H1 (cell line): ENCODE results near the gene COL8A2. TPM values are rescaled to one million over a fixed set of nuclear protein-coding genes. Genes with fewer than 3 reads are reported as not detected.

Experiments used
- CTCF ChIA-PET: fragments of 300-600 bp; sonication (Branson Sonifier 250); formaldehyde crosslinking; loops from one replicate; lab custom pipeline; 2021; ENCODE audit not compliant: partially characterized antibody; lab: Charles Lee
- POLR2A ChIA-PET: fragments of 300-600 bp; sonication (Branson Sonifier 250); formaldehyde crosslinking; loops from one replicate; lab custom pipeline; 2021; ENCODE audit warnings: inconsistent platforms; ENCODE audit not compliant: partially characterized antibody; lab: Charles Lee
- DNase-seq, 2 experiments: peaks; one replicate each; pipeline versions ENCODE4 v3.0.0 to v3.0.0-alpha.2; 2010 to 2022; ENCODE audit warnings: low spot score in 2 of 2, low read depth in 1 of 2, mixed read lengths in 1 of 2
- FAIRE-seq: peaks from 2 replicates; lab custom pipeline; 2011; peaks lifted over from hg19 to GRCh38; lab: Jason Lieb, UNC
- H2AFZ ChIP-seq: 2 replicates; pipeline ENCODE4 v1.8.1; 2012; ENCODE audit warnings: low read length, inconsistent platforms
- H2AK5ac ChIP-seq: 2 replicates; pipeline ENCODE4 v1.6.1; 2013; ENCODE audit warnings: low read depth, low read length
- H2BK120ac ChIP-seq: replicated peaks from 2 replicates; pipeline ENCODE3; 2013; ENCODE audit warnings: low read depth, low read length, inconsistent platforms
- H2BK12ac ChIP-seq: 2 replicates; pipeline ENCODE4 v1.6.1; 2013; ENCODE audit warnings: low read depth, low read length
- H2BK15ac ChIP-seq: 2 replicates; pipeline ENCODE4 v1.6.1; 2013; ENCODE audit warnings: low read length
- H2BK20ac ChIP-seq: 2 replicates; pipeline ENCODE4 v1.6.1; 2013; ENCODE audit warnings: low read length
- H2BK5ac ChIP-seq: 2 replicates; pipeline ENCODE4 v1.6.1; 2013; ENCODE audit warnings: low read depth, low read length
- H3K14ac ChIP-seq: 2 replicates; pipeline ENCODE4 v1.6.1; 2013; ENCODE audit warnings: inconsistent platforms; ENCODE audit not compliant: insufficient read length
- H3K18ac ChIP-seq: 2 replicates; pipeline ENCODE4 v1.6.1; 2013; ENCODE audit warnings: low read length; ENCODE audit errors: extremely low read depth
- H3K23ac ChIP-seq: 2 replicates; pipeline ENCODE4 v1.6.1; 2013; ENCODE audit warnings: inconsistent platforms; ENCODE audit not compliant: insufficient read length
- H3K23me2 ChIP-seq: 2 replicates; pipeline ENCODE4 v1.6.1; 2013; ENCODE audit warnings: low read depth, low read length
- H3K27ac ChIP-seq: 2 replicates; pipeline ENCODE4 v1.6.1; 2011; ENCODE audit warnings: low read depth, low read length, inconsistent platforms
- H3K27me3 ChIP-seq, 4 experiments: replicated peaks in 1 of 4; 1 replicate in 1 of 4; 2 replicates in 3 of 4; pipeline versions ENCODE4 v1.6.1 to v1.8.1; 2011 to 2013; ENCODE audit warnings: low read length in 3 of 4, mild to moderate bottlenecking in 3 of 4, inconsistent platforms in 2 of 4, mixed read lengths in 2 of 4, moderate library complexity in 1 of 4; ENCODE audit not compliant: control insufficient read depth in 3 of 4, insufficient read depth in 3 of 4; ENCODE audit errors: extremely low read depth in 1 of 4
- H3K36me3 ChIP-seq, 4 experiments: 2 replicates each; pipeline versions ENCODE4 v1.6.1 to v1.8.1; 2011 to 2013; ENCODE audit warnings: mild to moderate bottlenecking in 4 of 4, low read length in 3 of 4, moderate library complexity in 2 of 4, control low read depth in 1 of 4, inconsistent platforms in 1 of 4; ENCODE audit not compliant: insufficient read depth in 4 of 4, control insufficient read depth in 2 of 4
- H3K4ac ChIP-seq: replicated peaks from 2 replicates; pipeline ENCODE3; 2013; ENCODE audit warnings: low read length, low read depth, mixed read lengths, inconsistent platforms; ENCODE audit not compliant: insufficient read length
- H3K4me1 ChIP-seq, 4 experiments: replicated peaks in 1 of 4; 1 replicate in 1 of 4; 2 replicates in 3 of 4; pipeline versions ENCODE4 v1.6.1 to v1.8.1; 2011 to 2013; ENCODE audit warnings: low read length in 3 of 4, inconsistent platforms in 2 of 4, mixed read lengths in 1 of 4; ENCODE audit not compliant: insufficient read depth in 4 of 4, control insufficient read depth in 3 of 4
- H3K4me2 ChIP-seq, 2 experiments: 2 replicates each; pipeline versions ENCODE4 v1.6.1 to v1.8.1; 2011 to 2013; ENCODE audit warnings: low read depth in 2 of 2, low read length in 2 of 2, control low read depth in 1 of 2, inconsistent platforms in 1 of 2, mild to moderate bottlenecking in 1 of 2; ENCODE audit not compliant: insufficient read depth in 1 of 2
- H3K4me3 ChIP-seq, 4 experiments: fragments of 200-600, 300-600 bp in 1 of 4; sonication (generic), shearing (Covaris generic), sonication (Bioruptor Twin) in 1 of 4; 2 replicates each; pipeline versions ENCODE4 v1.5.1 to v1.8.1; 2011 to 2016; ENCODE audit warnings: low read length in 4 of 4, low read depth in 3 of 4, control low read depth in 2 of 4, inconsistent platforms in 2 of 4, mild to moderate bottlenecking in 2 of 4, mixed read lengths in 1 of 4, moderate library complexity in 1 of 4; ENCODE audit not compliant: insufficient read depth in 2 of 4; ENCODE audit errors: extremely low read depth in 1 of 4
- H3K56ac ChIP-seq: replicated peaks from 2 replicates; pipeline ENCODE3; 2013; ENCODE audit warnings: low read depth, mild to moderate bottlenecking, mixed read lengths, low read length, inconsistent platforms; ENCODE audit not compliant: insufficient read length
- H3K79me1 ChIP-seq: 2 replicates; pipeline ENCODE4 v1.6.1; 2013; ENCODE audit warnings: low read depth, low read length, control low read depth
- H3K79me2 ChIP-seq, 2 experiments: 2 replicates each; pipeline versions ENCODE4 v1.6.1 to v1.8.1; 2012 to 2013; ENCODE audit warnings: low read length in 2 of 2, mild to moderate bottlenecking in 2 of 2, inconsistent platforms in 1 of 2; ENCODE audit not compliant: insufficient read depth in 2 of 2, control insufficient read depth in 1 of 2
- H3K9ac ChIP-seq, 4 experiments: replicated peaks in 1 of 4; 1 replicate in 1 of 4; 2 replicates in 3 of 4; pipeline versions ENCODE4 v1.6.1 to v1.8.1; 2011 to 2013; ENCODE audit warnings: low read depth in 3 of 4, low read length in 3 of 4, control low read depth in 2 of 4, mild to moderate bottlenecking in 2 of 4, moderate library complexity in 2 of 4, inconsistent platforms in 1 of 4; ENCODE audit errors: extremely low read depth in 1 of 4
- H3K9me3 ChIP-seq, 2 experiments: 2 replicates each; pipeline versions ENCODE4 v1.6.1 to v1.8.1; 2012 to 2013; ENCODE audit warnings: mild to moderate bottlenecking in 2 of 2, moderate library complexity in 2 of 2, control low read depth in 1 of 2, inconsistent platforms in 1 of 2, low read depth in 1 of 2, low read length in 1 of 2, mixed read lengths in 1 of 2; ENCODE audit not compliant: insufficient read depth in 2 of 2
- H4K20me1 ChIP-seq, 2 experiments: replicated peaks in 1 of 2; 2 replicates each; pipeline versions ENCODE3 to v1.8.1; 2011 to 2013; ENCODE audit warnings: inconsistent platforms in 2 of 2, low read length in 2 of 2, mild to moderate bottlenecking in 1 of 2; ENCODE audit not compliant: insufficient read depth in 2 of 2, control insufficient read depth in 1 of 2
- H4K5ac ChIP-seq: 2 replicates; pipeline ENCODE4 v1.6.1; 2013; ENCODE audit warnings: low read length, low read depth, mixed read lengths, inconsistent platforms; ENCODE audit not compliant: insufficient read length
- H4K8ac ChIP-seq: 2 replicates; pipeline ENCODE4 v1.8.0; 2013; ENCODE audit warnings: mild to moderate bottlenecking, moderate library complexity, low read length, inconsistent platforms; ENCODE audit not compliant: insufficient read depth; ENCODE audit errors: extremely low read depth
- H4K91ac ChIP-seq: replicated peaks from 2 replicates; pipeline ENCODE3; 2013; ENCODE audit warnings: low read length, mixed read lengths, inconsistent platforms; ENCODE audit not compliant: insufficient read length
- ASH2L ChIP-seq: fragments of 200-600, 300-600 bp; sonication (generic); IDR thresholded peaks from one replicate; pipeline ENCODE4 v1.7.1; 2017; ENCODE audit warnings: low read length
- BACH1 ChIP-seq: IDR thresholded peaks from 2 replicates; pipeline ENCODE4 v1.6.1; 2012; ENCODE audit warnings: low read length, improper control_type of control experiment
- CTBP2 ChIP-seq: IDR thresholded peaks from 2 replicates; pipeline ENCODE4 v1.7.0; 2011; ENCODE audit warnings: borderline replicate concordance, mild to moderate bottlenecking, moderate library complexity, mixed read lengths, low read length; ENCODE audit not compliant: insufficient read depth, insufficient read length
- HDAC6 ChIP-seq: IDR thresholded peaks from one replicate; pipeline ENCODE4 v1.7.1; 2012; ENCODE audit warnings: low read depth, mild to moderate bottlenecking, inconsistent platforms, low read length, moderate library complexity
- MAX ChIP-seq: IDR thresholded peaks from 2 replicates; pipeline ENCODE4 v1.6.1; 2012; ENCODE audit warnings: inconsistent platforms
- SIN3A ChIP-seq, 2 experiments: IDR thresholded peaks in 1 of 2; conservative IDR thresholded peaks in 1 of 2; 2 replicates each; pipeline ENCODE4 v1.6.1; 2011 to 2012; ENCODE audit warnings: low read length in 2 of 2, improper control_type of control experiment in 1 of 2, low read depth in 1 of 2, mild to moderate bottlenecking in 1 of 2
- SP1 ChIP-seq: IDR thresholded peaks from 2 replicates; pipeline ENCODE4 v1.6.1; 2011; ENCODE audit warnings: low read depth, low read length
- SP2 ChIP-seq: IDR thresholded peaks from 2 replicates; pipeline ENCODE4 v1.6.1; 2012; ENCODE audit warnings: mild to moderate bottlenecking, low read length, inconsistent platforms
- SUZ12 ChIP-seq: fragments of 200-600 bp; sonication (generic); IDR thresholded peaks from 2 replicates; pipeline ENCODE4 v1.6.1; 2012; ENCODE audit warnings: mild to moderate bottlenecking, inconsistent platforms, low read length, moderate library complexity, mixed read lengths
- TBP ChIP-seq: IDR thresholded peaks from 2 replicates; pipeline ENCODE4 v1.6.1; 2011; ENCODE audit warnings: low read depth, low read length, improper control_type of control experiment
- TCF12 ChIP-seq: IDR thresholded peaks from 2 replicates; pipeline ENCODE4 v1.6.1; 2011; ENCODE audit warnings: low read depth, mild to moderate bottlenecking, low read length
- USF2 ChIP-seq: IDR thresholded peaks from 2 replicates; pipeline ENCODE4 v1.6.1; 2011; ENCODE audit warnings: low read length, improper control_type of control experiment
- YY1 ChIP-seq: IDR thresholded peaks from 2 replicates; pipeline ENCODE4 v1.6.1; 2011; ENCODE audit warnings: low read depth, mild to moderate bottlenecking, low read length
- WGBS, 2 experiments: shearing (Covaris generic) in 1 of 2; methylation state at CpG; one replicate each; pipeline versions ENCODE4 v1.1.6 to v1.1.7; 2013 to 2015; ENCODE audit warnings: low lambda C conversion rate in 2 of 2, mixed read lengths in 2 of 2, inconsistent platforms in 1 of 2, low coverage in 1 of 2, missing lambda C conversion rate in 1 of 2; ENCODE audit not compliant: insufficient replicate concordance in 2 of 2, insufficient coverage in 1 of 2, insufficient read length in 1 of 2; ENCODE audit errors: extremely low coverage in 1 of 2, missing lambda C conversion rate in 1 of 2; 5-methylcytosine and 5-hydroxymethylcytosine counted together
- polyA plus RNA-seq, 7 experiments: library from polyadenylated mRNA; depleted of rRNA in 3 of 7; stranded (reverse) in 5 of 7; unstranded in 2 of 7; fragments of >200 nt in 5 of 7; fragments of 200-250 nt in 2 of 7; gene quantifications; 1 replicate in 5 of 7; 2 replicates in 1 of 7; 4 replicates in 1 of 7; pipeline versions ENCODE4 v1.2.1 to v1.2.3, GENCODE V29; 2011 to 2013; ENCODE audit warnings: missing spikeins in 2 of 7, mixed read lengths in 2 of 7
- total RNA-seq: library from RNA; stranded (reverse); fragmentation: NEBNext Ultra II Directional; extraction: Animal tissue kit (Norgen Biotek cat#: 25700); gene quantifications from 2 replicates; pipeline ENCODE4 v1.2.1, GENCODE V29; 2021

The COL8A2 gene
- total and polyA plus RNA-seq, 2 of the 8 experiments (the other 6 are each of a cell fraction or from before 2014, with no cell fraction given): 2.1 to 2.8 TPM

GRCh38 chr1:36162680-36163239 is 37.7 kb upstream of the COL8A2 start:
- Histone ChIP-seq H3K56ac (no peak overlapping the region), H3K18ac (no peak overlapping the region), H3K9me3 (no peaks in the 10 kb centered on the region), H3K4ac (no peak overlapping the region), H2AK5ac (no peak overlapping the region), H3K27me3 (no peaks in the 10 kb centered on the region), H3K79me2 (peaks cover 0 to 46% of the 10 kb centered on the region in 2 experiments; a peak in 3 of 4 replicates), H3K27ac (no peak overlapping the region), H3K79me1 (peaks cover 11% of the 10 kb centered on the region), H2BK120ac (no peak overlapping the region), H3K14ac (no peak overlapping the region), H2BK12ac (no peak overlapping the region), H2BK15ac (no peak overlapping the region), H3K4me3 (no peak overlapping the region), H4K20me1 (peaks cover 0 to 23% of the 10 kb centered on the region in 2 experiments), H4K5ac (no peak overlapping the region), H3K36me3 (no peaks in the 10 kb centered on the region), H4K8ac (no peak overlapping the region), H2BK20ac (no peak overlapping the region), H3K4me2 (no peak overlapping the region), H3K23ac (no peak overlapping the region), H3K9ac (no peak overlapping the region), H3K23me2 (no peaks in the 10 kb centered on the region), H2AFZ (no peak overlapping the region), H2BK5ac (no peak overlapping the region), H3K4me1 (peaks cover 0 to 18% (median 8%) of the 10 kb centered on the region in 4 experiments; a peak in 6 of 7 replicates), H4K91ac (no peak overlapping the region)
- no peak for DNase-seq
- FAIRE-seq: no peak
- WGBS, 2 experiments: 100% methylated on average over 1 of the region's 1 CpG; no CpG with 5 or more reads in 1 of the 2 experiments
- CTCF ChIA-PET: interaction anchor here (0.6 to 17.6 kb wide), 13 partner anchors 9 to 185 kb away, joined by 3 to 233 read pairs (median 7); partner anchors contain the start of genes THRAP3 and TRAPPC3
- POLR2A ChIA-PET: interaction anchor here (1.1 to 4.3 kb wide), 6 partner anchors 11 to 38 kb away, joined by 3 to 49 read pairs (median 4); partner anchors contain the start of gene TRAPPC3
- TF ChIP-seq SUZ12: no peak
- TF ChIP-seq BACH1: no peak
- no peak for TF ChIP-seq SP2
- TF ChIP-seq CTBP2: no peak
- no peak for TF ChIP-seq SIN3A (conservative IDR thresholded peaks at IDR 0.05 in 1 of 2, IDR thresholded peaks at IDR 0.05 in 1 of 2; ENCODE audit: low read depth in 1 of 2, low read length in 2 of 2)
- TF ChIP-seq HDAC6: no peak
- no peak for TF ChIP-seq SP1
- no peak for TF ChIP-seq TBP
- no peak for TF ChIP-seq USF2
- no peak for TF ChIP-seq TCF12
- TF ChIP-seq ASH2L: no peak
- no peak for TF ChIP-seq MAX
- TF ChIP-seq YY1: no peak
